GM23338 (cell line): ENCODE measurements around the gene MACF1. TPM values are rescaled to one million over a fixed set of nuclear protein-coding genes. Genes with fewer than 3 reads are reported as not detected.

Experiments used
- CREB1 ChIP-seq: fragments of 250-450 bp; sonication (Bioruptor Pico); IDR thresholded peaks from 2 replicates; pipeline ENCODE4 v1.5.0; 2020; ENCODE audit warnings: low read depth, mild to moderate bottlenecking, moderate library complexity
- JUNB ChIP-seq: IDR thresholded peaks from one replicate; pipeline ENCODE4 v1.6.1; 2016; ENCODE audit warnings: antibody characterized with exemption; ENCODE audit not compliant: unreplicated experiment
- NANOG ChIP-seq: IDR thresholded peaks from 2 replicates; pipeline ENCODE4 v1.6.1; 2016; ENCODE audit warnings: antibody characterized with exemption, borderline replicate concordance
- REST ChIP-seq: IDR thresholded peaks from one replicate; pipeline ENCODE4 v1.6.1; 2018; ENCODE audit warnings: antibody characterized with exemption; ENCODE audit not compliant: unreplicated experiment
- STAT1 ChIP-seq: IDR thresholded peaks from one replicate; pipeline ENCODE4 v1.6.1; 2016; ENCODE audit warnings: antibody characterized with exemption; ENCODE audit not compliant: unreplicated experiment
- ZNF462 ChIP-seq: fragments of 250-450 bp; sonication (Bioruptor Pico); IDR thresholded peaks from 2 replicates; pipeline ENCODE4 v1.5.0; 2020; ENCODE audit warnings: mild to moderate bottlenecking, moderate library complexity
- polyA plus RNA-seq: library from polyadenylated mRNA; unstranded; fragments of >200 nt; fragmentation: Nextera tagmentation; extraction: Ambion mirVana; gene quantifications from 2 replicates; pipeline ENCODE4 v1.2.1, GENCODE V29; 2016
- total RNA-seq: library from RNA; depleted of rRNA; stranded (reverse); fragments of >200 nt; shearing (Covaris generic); gene quantifications from 2 replicates; pipeline ENCODE4 v1.2.3, GENCODE V29; 2014

The MACF1 gene
- total and polyA plus RNA-seq, 2 experiments from 2014 or later = 104 to 399 TPM

GRCh38 chr1:39385067-39385988 is 180.8 kb downstream of the MACF1 start (continued):
- TF ChIP-seq ZNF462 (no peak), JUNB (no peak), NANOG (no peak), STAT1 (no peak), CREB1 (no peak), REST (no peak)
